ENCODE results near the gene DOCK4.
A peak's percentile ranks its signal among the peaks of the same experiment; 100 is the strongest.

The DOCK4 gene

DNA sequence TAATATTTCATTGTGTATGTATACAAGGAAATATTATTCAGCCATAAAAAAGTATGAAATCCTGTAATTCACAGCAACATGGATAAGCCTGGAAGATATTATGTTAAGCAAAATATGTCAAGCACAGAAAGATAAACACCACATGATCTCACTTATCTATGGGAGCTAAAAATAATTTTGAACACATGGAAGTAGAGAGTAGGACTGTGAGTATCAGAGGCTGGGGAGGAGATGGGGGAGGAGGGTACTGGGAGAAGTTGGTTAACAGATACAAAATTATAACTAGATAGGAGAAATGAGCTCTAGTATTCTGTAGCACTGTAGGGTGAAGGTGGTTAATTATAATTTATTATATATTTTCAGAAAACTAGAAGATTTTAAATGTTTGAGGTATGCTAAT lies 132.7 kb downstream of the DOCK4 start:
- no peak for DNase-seq

DNA sequence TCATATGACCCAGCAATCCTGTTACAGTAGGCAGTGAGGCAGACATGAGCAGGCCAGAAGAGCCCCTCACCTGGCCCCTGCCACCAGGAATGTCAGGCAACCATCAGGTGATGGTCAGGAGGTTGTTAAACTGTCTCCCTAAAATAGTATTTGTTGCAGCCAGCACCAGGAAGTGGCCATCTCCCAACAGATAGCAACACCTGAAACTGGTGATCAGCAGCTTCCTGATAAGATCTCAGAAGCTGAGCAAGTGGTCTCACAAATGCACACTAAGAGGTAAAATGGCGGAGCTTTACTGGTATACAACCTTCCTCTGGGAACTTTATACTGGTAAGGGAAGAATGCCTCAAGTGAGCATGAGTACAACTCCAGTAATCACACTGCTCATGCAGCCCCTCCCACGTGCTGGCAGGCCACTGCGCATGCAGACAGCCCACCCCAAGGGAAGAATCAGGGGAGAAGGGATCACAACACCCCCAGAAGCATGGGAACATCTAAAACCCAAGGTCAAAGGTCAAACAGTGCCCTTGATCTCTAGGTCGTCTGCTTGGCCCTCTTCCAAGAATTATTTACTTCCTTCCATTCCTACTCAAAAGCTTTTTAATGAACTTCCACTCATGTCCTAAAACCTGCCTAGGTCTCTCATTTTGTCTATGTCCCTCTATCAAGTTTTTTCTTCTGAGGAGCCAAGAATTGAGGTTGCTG lies 133.5 kb downstream of the DOCK4 start:
- no peak for DNase-seq

DNA sequence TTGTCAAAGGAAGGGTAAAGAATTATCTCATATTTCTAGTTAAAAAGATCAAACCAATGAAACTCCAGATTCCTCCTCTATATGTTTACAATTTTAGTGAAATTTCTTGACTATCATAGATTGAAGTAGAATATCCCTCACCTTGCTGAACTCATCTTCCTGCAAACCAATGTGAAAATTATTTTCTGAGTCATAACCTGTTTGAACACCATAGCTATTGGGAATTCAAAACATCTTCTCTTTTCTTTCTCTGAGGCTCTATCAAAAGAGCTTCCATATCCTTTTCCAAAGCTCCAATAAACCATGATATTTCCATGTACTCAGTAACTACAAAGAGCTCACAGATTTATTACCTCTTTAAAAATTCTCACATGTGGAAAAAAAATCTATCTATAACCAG lies 134.3 kb downstream of the DOCK4 start:
- DNase-seq = no peak

DNA sequence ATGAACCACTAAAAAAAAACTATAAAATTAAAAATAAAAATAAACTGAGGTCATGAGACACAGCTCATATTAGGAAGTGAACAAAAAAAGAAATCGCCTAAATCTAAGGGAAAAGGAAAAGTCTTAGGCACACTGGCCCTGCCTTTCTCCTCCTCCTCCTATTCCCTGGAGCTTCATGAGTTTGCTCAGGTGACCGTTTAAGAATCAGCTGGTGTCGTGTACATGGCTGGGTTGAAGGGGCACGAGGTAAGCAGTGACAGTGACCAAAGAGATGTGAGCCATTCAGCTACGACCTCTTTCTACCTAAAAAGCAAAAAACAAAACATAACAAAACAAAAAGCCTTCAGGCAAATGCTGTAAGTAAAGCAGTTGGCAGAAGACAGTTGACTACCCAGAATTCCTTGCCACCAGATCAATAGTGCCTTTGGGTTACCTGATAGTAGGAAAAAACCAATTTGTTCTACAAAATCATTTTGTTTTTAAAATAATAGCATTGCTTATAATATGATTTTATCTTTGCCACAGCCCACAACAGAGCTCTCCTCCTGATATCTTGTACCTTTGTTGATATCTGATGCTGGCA lies 135.4 kb downstream of the DOCK4 start:
- DNase-seq = no peak

DNA sequence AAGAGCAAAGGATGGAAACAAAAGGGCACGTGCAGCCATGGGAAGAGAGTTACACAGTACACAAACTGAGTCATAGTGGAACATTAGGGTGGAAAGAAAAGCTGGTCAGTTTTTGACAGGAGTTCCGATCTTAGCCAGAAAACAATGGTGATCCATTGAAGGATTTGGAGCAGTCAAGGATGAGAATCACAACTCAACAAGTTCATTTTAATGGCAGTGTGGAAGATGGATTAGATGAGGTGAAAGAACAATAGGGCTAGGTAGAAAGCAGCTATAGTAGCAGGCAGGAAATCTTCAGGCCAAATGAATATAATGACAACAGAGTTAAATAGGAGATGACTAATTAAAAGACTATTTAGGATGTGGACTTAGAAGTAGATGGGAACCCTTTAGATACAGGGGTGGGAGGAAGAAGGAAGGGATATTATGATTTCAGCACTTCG lies 136.3 kb downstream of the DOCK4 start:
- DNase-seq = no peak

DNA sequence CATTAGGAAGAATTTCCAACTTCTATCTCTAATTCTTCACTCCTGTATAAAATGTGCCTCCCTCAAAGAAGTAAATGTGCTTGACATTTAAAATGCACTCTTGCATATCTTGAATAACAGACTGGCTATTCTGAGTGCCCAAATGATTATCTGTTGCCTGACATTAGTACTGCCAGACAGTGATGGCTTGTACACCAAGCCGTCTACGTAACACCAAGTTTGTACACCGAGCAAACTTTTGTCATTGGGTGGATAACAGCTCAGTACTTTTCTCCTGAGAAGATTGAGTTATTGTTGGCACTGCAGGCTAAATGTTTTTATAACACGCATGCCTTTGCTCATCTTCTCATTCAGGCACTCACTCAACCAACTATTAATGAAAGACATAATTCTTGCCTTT lies 137.2 kb downstream of the DOCK4 start:
- no peak for DNase-seq

DNA sequence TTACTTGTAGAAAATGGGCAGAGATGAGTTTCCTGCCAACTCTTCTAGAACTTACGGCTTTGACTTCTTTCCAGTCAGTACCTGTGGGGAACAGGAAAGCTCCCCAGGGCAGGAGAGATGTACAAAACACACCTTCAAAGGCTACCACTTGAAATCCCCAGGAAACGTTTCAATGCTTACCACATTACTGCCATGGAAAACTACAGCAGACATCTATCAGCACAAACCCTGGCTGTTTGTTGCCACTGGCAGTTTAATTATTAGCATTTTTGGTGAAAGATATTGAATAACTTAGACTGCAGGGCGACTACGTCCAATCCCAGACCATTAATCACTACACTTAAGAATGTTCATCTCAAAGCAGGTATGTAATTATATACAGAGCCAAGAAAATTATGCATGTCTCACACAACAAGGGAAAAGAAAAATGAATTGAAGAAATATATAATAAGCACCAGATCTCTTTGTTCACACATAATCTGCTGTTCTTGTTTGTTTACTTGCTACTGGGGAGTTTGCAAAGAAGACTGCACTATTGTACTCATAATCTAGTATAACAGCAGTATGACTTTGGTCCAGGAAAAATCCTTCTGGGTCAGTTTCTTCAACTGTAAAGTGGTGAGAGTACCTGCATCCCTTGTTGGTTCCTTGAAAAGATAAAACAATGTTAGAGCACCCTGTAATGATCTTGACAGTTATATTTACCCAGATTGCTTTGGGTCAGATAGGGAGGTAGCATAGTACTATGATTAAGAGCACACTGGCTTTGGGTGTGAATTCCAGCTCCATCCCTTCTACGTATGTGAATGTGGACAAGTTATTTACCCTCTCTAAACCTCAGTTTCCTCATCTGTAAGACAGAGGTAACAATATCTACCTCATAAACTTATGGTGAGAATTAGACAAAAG lies 138.3 kb downstream of the DOCK4 start:
- DNase-seq = no peak

DNA sequence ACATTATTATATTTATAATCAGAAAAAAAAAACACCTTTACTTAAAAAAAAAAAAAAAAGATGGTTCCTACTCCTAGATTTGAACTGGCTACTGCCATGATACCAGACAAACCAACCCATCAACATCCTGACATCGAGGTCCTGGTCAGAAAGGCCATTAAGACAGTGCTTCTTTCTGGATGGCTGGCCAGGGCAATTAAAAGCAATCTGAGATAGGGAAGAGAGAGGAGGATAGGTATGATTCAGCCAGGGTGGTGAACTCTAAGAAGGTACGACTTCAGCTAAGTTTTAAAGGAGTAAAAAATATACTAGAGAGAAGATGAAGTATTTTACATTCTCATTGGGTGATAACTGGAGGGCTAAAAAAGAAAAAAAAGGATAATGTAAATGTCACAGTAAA lies 139.0 kb downstream of the DOCK4 start:
- no peak for DNase-seq

DNA sequence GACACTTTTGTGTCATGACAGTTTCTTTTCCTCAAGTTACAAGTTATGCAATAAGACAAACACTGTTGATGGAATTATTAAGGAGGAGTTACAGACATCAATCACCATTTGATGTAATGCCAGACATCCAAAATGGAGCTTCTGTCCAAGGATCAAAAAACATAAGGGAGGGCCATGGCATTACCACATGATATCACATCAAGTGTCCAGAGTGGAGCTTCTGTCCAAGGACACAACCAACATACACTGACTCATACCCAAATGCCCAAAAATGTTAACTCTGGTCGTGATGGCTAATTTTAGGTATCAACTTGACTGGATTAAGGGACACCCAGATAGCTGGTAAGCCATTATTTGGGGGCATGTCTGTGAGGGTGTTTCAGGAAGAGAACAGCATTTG lies 140.4 kb downstream of the DOCK4 start:
- no peak for DNase-seq

DNA sequence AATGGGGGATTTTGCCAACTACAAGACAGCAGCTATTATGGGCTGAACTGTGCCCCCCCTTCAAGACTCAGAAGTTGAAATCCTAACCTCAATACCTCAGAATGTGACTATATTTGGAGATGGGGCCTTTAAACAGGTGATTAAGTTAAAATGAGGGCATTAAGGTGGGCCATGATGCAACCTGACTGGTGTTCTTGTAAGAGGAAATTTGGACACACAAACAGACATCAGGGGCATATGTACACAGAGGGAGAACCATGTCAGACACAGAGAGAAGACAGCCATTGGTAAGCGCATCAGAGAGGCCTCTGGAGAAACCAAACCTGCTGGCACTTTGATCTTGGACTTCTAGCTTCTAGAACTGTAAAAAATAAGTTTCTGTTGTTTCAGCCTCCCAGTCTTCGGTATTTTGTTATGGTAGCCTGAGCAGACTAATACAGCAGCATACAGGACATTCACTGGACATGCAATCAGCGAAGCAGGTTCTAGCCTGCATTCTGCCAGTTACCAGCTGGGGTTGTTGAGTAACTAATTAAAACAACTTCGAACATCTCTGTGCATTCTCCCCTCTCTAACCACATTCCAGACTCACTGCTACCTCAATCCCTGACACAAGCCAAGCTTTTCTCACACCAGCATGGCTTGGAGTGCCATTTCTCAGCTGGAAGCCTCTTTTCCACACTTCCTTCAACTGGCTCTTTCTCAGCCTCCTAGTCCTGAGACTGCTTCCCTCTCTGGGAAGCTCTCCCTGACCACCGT lies 141.4 kb downstream of the DOCK4 start:
- no peak for DNase-seq

DNA sequence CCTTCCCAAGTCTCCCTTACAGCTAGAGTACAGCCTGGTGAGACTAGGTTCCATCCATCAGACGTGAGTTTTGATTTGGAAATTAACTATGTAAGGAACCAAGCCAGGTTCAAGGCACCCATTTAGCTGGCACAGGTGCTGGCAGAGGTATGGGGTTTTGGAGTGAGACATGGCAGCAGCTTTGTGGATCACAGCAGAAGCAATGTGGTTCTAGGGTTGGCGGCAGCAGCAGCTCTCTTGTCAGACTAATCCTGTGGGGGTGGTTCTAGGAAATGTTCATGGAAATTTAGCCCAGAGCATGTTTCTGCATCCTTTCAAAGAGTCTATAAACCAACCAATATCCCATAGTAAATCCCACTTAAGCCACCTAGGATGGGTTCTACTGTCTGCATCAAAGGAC lies 142.2 kb downstream of the DOCK4 start:
- no peak for DNase-seq

DNA sequence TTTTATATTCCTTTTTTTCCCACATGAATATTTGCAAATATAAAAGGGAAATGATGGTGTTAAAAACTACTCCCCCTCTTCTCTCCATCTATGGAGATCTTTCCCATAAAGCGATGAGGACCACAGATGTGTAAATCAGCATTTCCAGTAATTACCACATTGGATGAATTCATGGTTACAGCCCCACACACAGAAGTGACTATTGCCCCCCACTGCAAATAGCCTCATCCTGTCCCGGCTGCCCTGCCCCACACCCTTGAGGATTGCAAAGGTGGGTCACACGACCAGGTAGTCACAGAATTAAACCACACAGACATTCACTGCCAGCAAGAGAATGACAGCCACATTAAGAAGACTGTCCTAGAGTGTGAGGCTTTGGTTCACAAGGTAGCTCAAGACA lies 145.1 kb downstream of the DOCK4 start:
- no peak for DNase-seq

DNA sequence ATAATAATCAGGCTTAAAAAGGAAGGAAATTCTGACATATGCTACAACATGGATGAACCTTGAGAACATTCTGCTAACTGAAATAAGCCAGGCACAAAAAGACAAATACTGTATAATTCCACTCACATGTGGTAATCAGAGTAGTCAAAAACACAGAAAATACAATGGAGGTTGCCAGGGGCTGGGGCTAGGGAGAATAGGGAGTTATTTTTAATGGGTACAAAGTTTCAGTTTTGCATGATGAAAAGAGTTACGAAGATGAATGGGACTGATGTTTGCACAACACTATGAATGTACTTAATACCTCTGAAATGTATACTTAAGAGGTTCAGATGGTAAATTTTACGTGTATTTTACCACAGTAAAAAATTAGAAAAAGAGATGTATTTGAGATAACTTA lies 145.6 kb downstream of the DOCK4 start:
- DNase-seq = no peak

DNA sequence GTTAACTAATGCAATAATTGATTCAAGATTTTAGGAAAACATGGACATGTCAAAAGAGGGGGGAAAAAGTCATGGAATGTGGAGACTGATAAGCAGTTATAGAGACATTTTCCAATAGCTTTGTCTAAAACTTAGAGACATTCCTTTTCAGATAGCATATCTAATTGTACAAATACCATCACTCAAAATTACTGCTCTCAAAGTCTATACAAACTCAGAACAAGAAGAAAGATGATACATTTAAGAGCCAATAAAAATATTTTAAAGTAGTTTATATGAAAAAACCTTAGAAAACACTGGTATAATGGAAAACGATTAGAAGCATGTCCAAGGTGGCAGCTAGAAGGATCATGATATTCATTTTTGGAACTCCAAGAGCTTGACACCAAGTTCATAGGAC lies 146.5 kb downstream of the DOCK4 start:
- DNase-seq = no peak

DNA sequence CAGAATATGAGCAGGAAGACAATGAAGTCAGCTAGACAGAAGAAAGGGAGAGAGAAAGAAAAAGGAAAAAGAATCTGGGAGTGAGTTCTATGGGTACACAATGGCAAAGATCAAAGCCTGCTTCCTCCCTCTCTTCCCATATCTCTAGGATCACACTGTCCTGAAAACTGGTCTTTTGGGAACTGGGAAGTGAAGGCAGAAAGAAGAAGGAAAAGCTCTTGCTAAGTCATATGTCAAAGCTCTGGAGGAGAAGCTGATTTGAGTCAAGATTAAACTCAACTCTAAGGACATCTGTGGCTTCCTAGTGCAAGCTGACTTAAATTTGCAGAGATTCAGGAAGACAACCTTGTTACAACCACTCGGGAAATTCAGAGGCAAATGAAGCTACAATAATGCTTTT lies 147.5 kb downstream of the DOCK4 start:
- DNase-seq = no peak

DNA sequence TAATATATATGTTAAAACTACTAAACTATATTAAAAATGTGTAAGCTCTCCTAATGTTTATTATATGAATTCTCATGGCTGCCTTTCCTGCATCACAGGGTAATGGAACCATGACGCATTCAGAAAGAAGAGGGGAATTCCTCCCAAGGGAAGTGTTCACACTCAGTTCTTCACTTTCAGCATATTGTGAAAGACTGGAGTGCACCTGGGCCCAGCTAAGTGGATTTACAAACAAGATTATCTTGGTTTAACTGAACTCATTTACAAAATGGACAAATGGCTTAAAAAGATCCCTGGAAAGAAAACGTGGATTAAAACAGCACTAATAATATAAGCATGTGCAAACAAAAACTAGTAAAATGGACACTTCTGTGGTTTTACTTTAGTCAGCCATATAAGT lies 149.8 kb downstream of the DOCK4 start:
- peak; percentile 78 for DNase-seq

DNA sequence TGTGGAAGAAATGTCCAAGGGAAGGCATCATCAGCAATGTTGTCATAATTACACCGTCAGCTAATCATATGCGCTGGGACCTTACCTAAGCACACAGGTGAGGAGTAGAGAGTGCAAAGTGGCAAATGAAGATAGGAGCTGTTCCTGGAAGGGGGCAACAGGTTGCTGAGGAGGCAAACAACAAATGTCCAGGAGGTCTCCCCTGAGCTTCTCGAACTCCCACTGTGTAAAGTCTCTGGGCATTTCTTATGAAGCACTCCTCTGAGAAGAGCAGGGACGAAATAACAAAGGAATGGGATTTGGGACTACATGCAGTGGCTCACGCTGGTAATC lies 152.5 kb downstream of the DOCK4 start:
- no peak for DNase-seq

DNA sequence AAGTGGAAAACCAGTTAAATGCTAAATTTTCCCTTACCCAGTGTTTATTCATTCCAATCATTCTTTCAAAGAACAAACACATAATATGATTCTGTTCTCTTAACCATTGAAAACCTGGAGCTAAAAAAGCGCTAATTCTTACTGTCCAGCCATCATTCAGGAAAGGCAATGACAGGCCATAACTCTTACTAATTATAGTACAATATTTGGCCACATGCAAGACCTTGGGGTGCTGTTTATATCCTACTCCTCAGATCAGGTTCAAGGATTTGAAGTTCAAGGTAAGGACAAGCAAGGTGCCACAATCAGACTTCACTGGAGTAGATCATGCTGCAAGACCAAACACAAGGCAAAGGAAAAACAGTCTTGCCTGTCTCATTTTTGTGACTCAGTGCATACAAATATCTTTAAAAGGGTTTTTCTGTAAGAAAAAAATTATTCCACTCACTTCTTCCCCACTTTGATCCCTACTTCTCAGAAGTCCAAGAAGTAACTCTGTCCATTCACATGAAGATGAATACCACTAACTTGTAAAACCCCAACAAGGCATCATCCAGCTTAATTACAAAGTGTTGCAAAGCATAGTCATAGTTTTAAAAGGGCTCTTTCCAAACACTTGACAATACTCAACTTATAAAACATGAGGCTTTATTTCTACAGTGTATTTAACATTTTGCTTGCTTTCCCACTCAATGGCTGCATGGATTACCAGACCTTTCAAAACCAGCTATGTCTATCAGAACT lies 153.0 kb downstream of the DOCK4 start:
- no peak for DNase-seq

DNA sequence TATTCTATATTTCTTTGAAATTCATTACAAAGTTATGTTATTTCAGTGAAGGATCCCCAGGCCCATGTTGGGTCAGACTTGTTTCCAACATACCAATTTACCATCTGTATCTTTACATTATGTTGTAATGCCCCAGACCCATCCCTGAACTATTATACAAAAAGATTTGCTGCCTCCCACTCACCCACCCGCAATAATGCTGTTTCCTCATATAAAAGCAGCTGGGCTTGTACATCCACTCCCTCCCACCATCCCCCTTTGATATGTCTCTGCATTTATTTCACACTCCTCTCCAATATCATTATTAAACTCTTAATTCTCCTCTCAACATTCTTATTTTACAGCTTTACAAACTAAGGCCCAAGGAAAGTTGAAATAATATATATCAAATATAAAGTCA lies 153.7 kb downstream of the DOCK4 start:
- DNase-seq = no peak

DNA sequence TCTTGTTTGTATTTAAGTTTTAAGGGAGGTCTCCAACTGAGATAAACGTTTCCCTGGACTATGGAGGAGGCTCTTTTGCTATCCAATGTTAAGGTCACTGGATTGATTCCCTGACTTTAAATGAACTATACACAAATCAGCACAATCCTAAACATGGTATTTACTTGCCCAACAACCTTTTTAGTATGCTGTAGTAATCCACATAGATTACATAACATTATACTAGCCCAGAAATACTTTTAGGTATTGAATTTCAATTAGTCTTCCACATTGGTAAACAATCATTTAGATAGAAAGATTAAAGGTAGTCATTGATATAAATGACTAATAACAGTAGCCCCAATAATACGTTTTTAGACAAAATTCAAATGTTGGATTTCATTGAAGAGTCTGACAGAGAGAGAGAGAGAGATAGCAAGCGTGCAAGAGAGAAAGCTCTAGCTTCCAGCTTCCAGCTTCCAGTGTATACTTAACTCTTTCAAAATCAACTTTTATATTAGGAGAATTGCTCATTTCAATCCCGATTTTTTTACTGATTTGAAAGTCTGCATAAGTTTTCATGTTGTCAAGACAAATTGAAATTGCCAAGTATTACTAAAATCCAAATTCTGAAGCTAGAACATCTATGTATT lies 155.8 kb downstream of the DOCK4 start:
- DNase-seq = no peak

DNA sequence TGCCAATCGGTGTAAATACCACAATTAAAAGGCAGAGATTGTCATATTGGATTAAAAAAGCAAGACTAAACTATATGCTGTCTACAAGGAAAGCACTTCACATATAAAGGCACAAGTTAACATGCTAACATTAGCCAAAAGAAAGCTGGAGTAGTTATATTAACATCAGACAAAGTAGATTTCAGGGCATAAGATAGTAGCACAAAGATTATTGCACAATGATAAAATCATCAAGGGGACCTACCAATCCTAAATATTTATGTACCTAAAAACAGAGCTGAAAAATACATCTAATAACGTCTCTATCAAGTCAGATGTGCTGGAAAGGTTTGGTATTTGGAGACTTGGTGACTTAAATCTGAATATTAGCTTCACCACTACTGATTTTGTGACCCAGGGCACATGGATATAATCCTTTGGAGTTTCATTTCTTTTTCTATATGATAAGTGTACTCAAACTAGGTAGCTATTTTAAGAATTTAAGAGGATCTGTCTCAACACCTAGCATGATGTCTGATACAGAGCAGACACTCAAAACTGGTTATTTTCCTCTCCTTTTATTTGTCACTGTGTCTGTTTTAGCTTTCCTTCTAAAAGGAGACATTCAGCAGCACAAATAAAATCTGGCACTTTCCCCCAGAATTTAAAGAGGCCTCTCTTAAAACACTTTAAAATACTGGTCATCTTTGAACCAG lies 156.5 kb downstream of the DOCK4 start:
- DNase-seq = no peak

DNA sequence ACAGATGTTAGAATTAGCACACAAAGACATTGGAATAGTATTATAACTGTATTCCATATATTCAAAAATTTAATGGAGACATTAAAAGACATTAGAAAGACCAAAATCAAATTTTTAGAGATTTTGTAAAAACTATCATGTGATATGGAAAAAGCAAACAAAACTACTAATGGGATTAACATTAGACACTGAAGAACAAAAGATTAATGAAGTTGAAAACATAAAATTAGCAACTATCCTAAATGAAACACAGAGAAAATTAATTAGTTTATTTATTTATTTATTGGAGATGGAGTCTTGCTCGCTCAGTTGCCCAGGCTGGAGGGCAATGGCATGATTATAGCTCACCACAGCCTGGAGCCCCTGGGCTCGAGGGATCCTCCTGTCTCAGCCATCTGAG lies 158.8 kb downstream of the DOCK4 start:
- no peak for DNase-seq
